Fibroblast of lung (primary cell): ENCODE data around the gene TBX15. TPM values are rescaled to one million over a fixed set of nuclear protein-coding genes. Genes with fewer than 3 reads are reported as not detected.

Experiments used
- DNase-seq, 2 donors: peaks; one replicate each; pipeline versions ENCODE4 v3.0.0 to v3.0.0-alpha.2; 2010; ENCODE audit warnings: low read depth in 2 of 2
- H2AFZ ChIP-seq: 2 replicates; pipeline ENCODE4 v1.5.1; 2012; ENCODE audit warnings: low read length, control low read depth, inconsistent platforms
- H3K27ac ChIP-seq: 2 replicates; pipeline ENCODE4 v1.5.1; 2011; ENCODE audit warnings: low read length, control low read depth; ENCODE audit not compliant: insufficient read depth
- H3K27me3 ChIP-seq: 2 replicates; pipeline ENCODE4 v1.5.1; 2011; ENCODE audit warnings: mild to moderate bottlenecking, low read length; ENCODE audit not compliant: control insufficient read depth, insufficient read depth
- H3K36me3 ChIP-seq: 2 replicates; pipeline ENCODE4 v1.5.1; 2011; ENCODE audit warnings: low read length; ENCODE audit not compliant: control insufficient read depth, insufficient read depth
- H3K4me1 ChIP-seq: 2 replicates; pipeline ENCODE4 v1.5.1; 2011; ENCODE audit warnings: low read length; ENCODE audit not compliant: control insufficient read depth, insufficient read depth; ENCODE audit errors: extremely low read depth
- H3K4me2 ChIP-seq: 2 replicates; pipeline ENCODE4 v1.5.1; 2011; ENCODE audit warnings: low read length, control low read depth; ENCODE audit not compliant: insufficient read depth; ENCODE audit errors: extremely low read depth
- H3K4me3 ChIP-seq, 4 experiments: fragments of 200-600 bp in 1 of 4; sonication (generic) in 1 of 4; replicated peaks in 1 of 4; 2 replicates each; pipeline ENCODE4 v1.5.1; 2011 to 2016; ENCODE audit warnings: low read length in 4 of 4, low read depth in 3 of 4, mild to moderate bottlenecking in 3 of 4, control low read depth in 2 of 4, inconsistent platforms in 1 of 4, mixed read lengths in 1 of 4; ENCODE audit not compliant: insufficient read depth in 1 of 4; ENCODE audit errors: control extremely low read depth in 1 of 4
- H3K79me2 ChIP-seq: 2 replicates; pipeline ENCODE4 v1.5.1; 2012; ENCODE audit warnings: mild to moderate bottlenecking, low read length, inconsistent platforms; ENCODE audit not compliant: control insufficient read depth, insufficient read depth
- H3K9ac ChIP-seq: 2 replicates; pipeline ENCODE4 v1.5.1; 2011; ENCODE audit warnings: mild to moderate bottlenecking, low read length, control low read depth; ENCODE audit not compliant: insufficient read depth
- H3K9me3 ChIP-seq: 2 replicates; pipeline ENCODE4 v1.5.1; 2012; ENCODE audit warnings: low read depth, low read length; ENCODE audit not compliant: control insufficient read depth, insufficient read depth
- H4K20me1 ChIP-seq: 2 replicates; pipeline ENCODE4 v1.5.1; 2011; ENCODE audit warnings: low read length; ENCODE audit not compliant: control insufficient read depth, insufficient read depth; ENCODE audit errors: extremely low read depth
- EZH2 ChIP-seq: IDR thresholded peaks from 2 replicates; pipeline ENCODE4 v1.5.1; 2012; ENCODE audit warnings: low read length, control low read depth, mild to moderate bottlenecking; ENCODE audit errors: missing control alignments
- polyA plus RNA-seq, 2 donors: library from polyadenylated mRNA; depleted of rRNA in 1 of 2; stranded (reverse) in 1 of 2; unstranded in 1 of 2; fragments of >200 nt; gene quantifications; 2 replicates each; pipeline ENCODE4 v1.2.1, GENCODE V29; 2011 to 2012; ENCODE audit warnings: missing spikeins in 1 of 2
- total RNA-seq: library from RNA; depleted of rRNA; stranded (reverse); fragments of >200 nt; gene quantifications from 2 replicates; pipeline ENCODE4 v1.2.1, GENCODE V29; 2014
- TF ChIP-seq, protein P1 (sequence below), 2 donors: IDR thresholded peaks in 1 of 2; conservative IDR thresholded peaks in 1 of 2; 1 replicate in 1 of 2; 2 replicates in 1 of 2; pipeline ENCODE4 v1.5.1; 2011 to 2012; ENCODE audit warnings: low read length in 2 of 2, control low read depth in 1 of 2, inconsistent platforms in 1 of 2, low read depth in 1 of 2, mild to moderate bottlenecking in 1 of 2

TBX15 gene
- total and polyA plus RNA-seq, 2 donors (not counting 1 experiment from before 2014, with no cell fraction given) = 0.50 to 0.99 TPM

DNA sequence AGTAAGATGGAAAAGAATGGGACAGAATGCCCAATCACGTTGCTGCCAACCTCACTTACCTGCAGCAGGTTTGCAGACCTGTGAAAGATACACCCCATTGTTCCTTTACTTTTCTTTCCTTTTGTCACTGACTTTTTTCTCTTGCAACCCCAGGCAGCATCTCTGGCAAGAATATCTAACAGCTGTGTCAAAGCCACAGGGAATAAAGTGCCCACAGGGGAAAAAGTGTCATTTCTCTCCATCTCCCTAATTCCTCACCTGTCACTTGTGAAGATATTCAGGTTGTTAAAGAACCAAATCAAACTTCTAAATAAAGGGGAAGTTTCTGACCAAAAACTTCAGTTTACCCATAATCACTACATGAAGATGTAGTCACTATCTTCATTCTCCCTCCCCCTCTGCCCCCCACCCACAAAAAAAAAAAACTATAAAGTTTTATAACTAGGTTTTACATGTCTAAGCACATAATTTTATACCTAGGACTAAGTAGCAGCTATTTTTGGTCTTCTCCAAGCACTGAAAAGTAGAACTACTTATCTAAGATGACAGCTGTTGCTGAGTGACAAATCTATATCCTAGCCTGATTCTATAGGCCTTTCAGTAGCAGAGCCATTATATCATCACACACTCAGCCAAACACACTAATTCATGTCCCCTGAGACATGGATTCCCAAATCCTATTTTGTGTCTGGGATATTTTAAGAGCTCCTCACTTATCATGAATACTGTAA lies 54.9 kb downstream of the TBX15 start:
- no peak for DNase-seq
- Histone ChIP-seq H3K9me3 (no peaks in the 10 kb centered on the region), H4K20me1 (peaks cover 2% of the 10 kb centered on the region), H3K9ac (no peak overlapping the region), H3K27me3 (no peaks in the 10 kb centered on the region), H3K4me3 (no peak overlapping the region), H3K4me1 (no peaks in the 10 kb centered on the region), H3K27ac (no peak overlapping the region), H3K4me2 (no peak overlapping the region), H3K36me3 (no peaks in the 10 kb centered on the region), H3K79me2 (no peaks in the 10 kb centered on the region), H2AFZ (no peak overlapping the region)
- TF ChIP-seq, protein P1, sequence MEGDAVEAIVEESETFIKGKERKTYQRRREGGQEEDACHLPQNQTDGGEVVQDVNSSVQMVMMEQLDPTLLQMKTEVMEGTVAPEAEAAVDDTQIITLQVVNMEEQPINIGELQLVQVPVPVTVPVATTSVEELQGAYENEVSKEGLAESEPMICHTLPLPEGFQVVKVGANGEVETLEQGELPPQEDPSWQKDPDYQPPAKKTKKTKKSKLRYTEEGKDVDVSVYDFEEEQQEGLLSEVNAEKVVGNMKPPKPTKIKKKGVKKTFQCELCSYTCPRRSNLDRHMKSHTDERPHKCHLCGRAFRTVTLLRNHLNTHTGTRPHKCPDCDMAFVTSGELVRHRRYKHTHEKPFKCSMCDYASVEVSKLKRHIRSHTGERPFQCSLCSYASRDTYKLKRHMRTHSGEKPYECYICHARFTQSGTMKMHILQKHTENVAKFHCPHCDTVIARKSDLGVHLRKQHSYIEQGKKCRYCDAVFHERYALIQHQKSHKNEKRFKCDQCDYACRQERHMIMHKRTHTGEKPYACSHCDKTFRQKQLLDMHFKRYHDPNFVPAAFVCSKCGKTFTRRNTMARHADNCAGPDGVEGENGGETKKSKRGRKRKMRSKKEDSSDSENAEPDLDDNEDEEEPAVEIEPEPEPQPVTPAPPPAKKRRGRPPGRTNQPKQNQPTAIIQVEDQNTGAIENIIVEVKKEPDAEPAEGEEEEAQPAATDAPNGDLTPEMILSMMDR (conservative IDR thresholded peaks at IDR 0.05 in 1 of 2, IDR thresholded peaks at IDR 0.05 in 1 of 2; ENCODE audit: low read depth in 1 of 2, low read length in 2 of 2) = no peak
- TF ChIP-seq EZH2 = no peak

DNA sequence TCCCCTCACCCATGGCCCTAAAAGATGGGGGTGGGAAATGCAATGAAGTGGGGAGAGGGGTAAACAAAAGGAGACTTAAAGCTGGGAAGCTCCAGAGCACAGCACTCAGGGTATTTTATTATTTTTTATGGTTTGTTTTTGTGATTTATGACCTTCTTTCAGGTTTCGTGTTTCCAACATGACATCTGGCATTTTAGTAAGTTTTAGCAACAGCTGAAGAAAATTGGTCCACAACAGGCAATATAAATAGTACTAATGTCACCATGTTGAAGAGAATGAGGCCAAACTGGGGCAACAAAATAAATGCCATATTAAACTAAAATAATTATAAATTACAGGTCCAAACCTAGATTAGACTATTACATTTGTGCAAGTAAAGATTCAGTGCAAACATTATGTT lies 56.3 kb downstream of the TBX15 start:
- no peaks in the 10 kb centered on the region for H3K9me3 ChIP-seq
- TF ChIP-seq EZH2 = no peak
- TF ChIP-seq, protein P1 (conservative IDR thresholded peaks at IDR 0.05 in 1 of 2, IDR thresholded peaks at IDR 0.05 in 1 of 2; ENCODE audit: low read depth in 1 of 2, low read length in 2 of 2) = no peak
- H3K4me1 ChIP-seq = no peaks in the 10 kb centered on the region
- H3K9ac ChIP-seq = no peak overlapping the region
- H2AFZ ChIP-seq = no peak overlapping the region
- no peak overlapping the region for H3K4me3 ChIP-seq
- H4K20me1 ChIP-seq = peaks cover 2% of the 10 kb centered on the region
- DNase-seq = no peak
- no peaks in the 10 kb centered on the region for H3K79me2 ChIP-seq
- no peaks in the 10 kb centered on the region for H3K27me3 ChIP-seq
- H3K27ac ChIP-seq = no peak overlapping the region
- no peaks in the 10 kb centered on the region for H3K36me3 ChIP-seq
- no peak overlapping the region for H3K4me2 ChIP-seq

DNA sequence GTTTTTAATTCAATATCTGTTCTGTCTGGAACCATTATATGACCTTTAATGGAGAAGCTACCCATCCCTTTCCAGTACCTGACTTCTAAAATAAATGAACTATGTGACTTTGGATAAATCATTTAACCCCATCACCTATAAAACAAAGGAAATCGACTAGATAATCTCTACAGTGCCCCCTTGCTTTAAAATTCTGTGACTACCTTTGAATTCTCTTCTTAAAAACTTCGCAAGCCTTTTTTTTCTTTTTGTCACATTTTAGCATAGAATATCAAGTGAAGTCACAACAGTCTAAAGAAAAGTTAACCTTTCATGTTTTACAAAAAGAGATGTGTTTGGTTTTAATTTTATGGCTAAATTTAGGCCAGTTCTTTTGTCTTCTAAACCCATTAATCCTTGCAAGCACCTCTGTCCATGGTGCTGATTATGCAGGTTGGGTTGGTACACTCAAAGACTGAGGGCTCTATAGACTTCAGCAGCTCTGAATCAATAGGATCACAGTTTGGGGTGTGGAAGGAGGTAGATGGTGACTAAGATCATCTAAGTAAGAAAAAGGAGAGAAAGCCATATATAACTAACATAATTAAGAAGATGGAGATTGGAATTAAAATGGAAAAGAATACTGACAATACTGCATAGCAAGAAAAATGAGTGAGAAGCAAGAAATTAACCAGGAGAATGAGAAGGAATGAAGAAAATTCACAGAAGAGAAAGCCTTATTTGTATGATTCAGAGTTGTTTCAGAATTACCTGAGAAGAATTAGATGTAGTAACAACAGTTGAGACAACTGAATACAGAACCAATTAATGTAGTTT lies 59.2 kb downstream of the TBX15 start:
- Histone ChIP-seq H3K9me3 (no peaks in the 10 kb centered on the region), H3K27me3 (no peaks in the 10 kb centered on the region), H3K9ac (no peak overlapping the region), H4K20me1 (no peaks in the 10 kb centered on the region), H3K27ac (no peak overlapping the region), H2AFZ (no peak overlapping the region), H3K79me2 (no peaks in the 10 kb centered on the region), H3K36me3 (no peaks in the 10 kb centered on the region), H3K4me3 (no peak overlapping the region), H3K4me1 (no peaks in the 10 kb centered on the region), H3K4me2 (no peak overlapping the region)
- peak; percentile 26 to 39 for DNase-seq
- TF ChIP-seq EZH2 = no peak
- TF ChIP-seq, protein P1 (conservative IDR thresholded peaks at IDR 0.05 in 1 of 2, IDR thresholded peaks at IDR 0.05 in 1 of 2; ENCODE audit: low read depth in 1 of 2, low read length in 2 of 2) = no peak
